ENCODE results near the gene YWHAE. TPM values are rescaled to one million over a fixed set of nuclear protein-coding genes. Genes with fewer than 3 reads are reported as not detected.
"Not testable (repeated sequence)": the region's sequence is repeated elsewhere in the genome, so short reads cannot be mapped to it uniquely, and the experiment has no call there.

YWHAE gene
- total RNA-seq, 1 experiment from 2014 or later: 210 TPM

GRCh38 chr17:1379930-1380313 lies 20.1 kb downstream of the YWHAE start:
- Histone ChIP-seq H4K20me1 (ENCODE audit: low read length) (peaks cover 88% of the 10 kb centered on the region), H3K79me2 (ENCODE audit: low read length) (peaks cover 100% of the 10 kb centered on the region), H3K27me3 (ENCODE audit: low read length) (no peaks in the 10 kb centered on the region), H3K9me3 (ENCODE audit: low read length) (no peaks in the 10 kb centered on the region), H3K4me3 (ENCODE audit: low read length) (no peak overlapping the region), H3K36me3 (ENCODE audit: low read depth, low read length) (peaks cover 12% of the 10 kb centered on the region; the same call in 1 of the 2 replicates), H3K9ac (ENCODE audit: low read length) (no peak overlapping the region), H3F3A (ENCODE audit: low read length, unreplicated experiment) (no peaks in the 10 kb centered on the region), H3K27ac (ENCODE audit: low read length) (no peak overlapping the region), H3K4me2 (ENCODE audit: low read length) (no peak overlapping the region), H3K9me2 (replicated peaks; ENCODE audit: low read length) (no peaks in the 10 kb centered on the region), H3K4me1 (ENCODE audit: insufficient read depth, low read length) (peaks cover 4% of the 10 kb centered on the region; the same call in 1 of the 2 replicates), H2AFZ (ENCODE audit: low read length) (no peak overlapping the region)
- ChIA-PET CTCF (no interaction called here), POLR2A (ENCODE audit: unreplicated experiment) (no interaction called here)
- DNase-seq (no peak), ATAC-seq (no peak)
- TF ChIP-seq, protein P1, sequence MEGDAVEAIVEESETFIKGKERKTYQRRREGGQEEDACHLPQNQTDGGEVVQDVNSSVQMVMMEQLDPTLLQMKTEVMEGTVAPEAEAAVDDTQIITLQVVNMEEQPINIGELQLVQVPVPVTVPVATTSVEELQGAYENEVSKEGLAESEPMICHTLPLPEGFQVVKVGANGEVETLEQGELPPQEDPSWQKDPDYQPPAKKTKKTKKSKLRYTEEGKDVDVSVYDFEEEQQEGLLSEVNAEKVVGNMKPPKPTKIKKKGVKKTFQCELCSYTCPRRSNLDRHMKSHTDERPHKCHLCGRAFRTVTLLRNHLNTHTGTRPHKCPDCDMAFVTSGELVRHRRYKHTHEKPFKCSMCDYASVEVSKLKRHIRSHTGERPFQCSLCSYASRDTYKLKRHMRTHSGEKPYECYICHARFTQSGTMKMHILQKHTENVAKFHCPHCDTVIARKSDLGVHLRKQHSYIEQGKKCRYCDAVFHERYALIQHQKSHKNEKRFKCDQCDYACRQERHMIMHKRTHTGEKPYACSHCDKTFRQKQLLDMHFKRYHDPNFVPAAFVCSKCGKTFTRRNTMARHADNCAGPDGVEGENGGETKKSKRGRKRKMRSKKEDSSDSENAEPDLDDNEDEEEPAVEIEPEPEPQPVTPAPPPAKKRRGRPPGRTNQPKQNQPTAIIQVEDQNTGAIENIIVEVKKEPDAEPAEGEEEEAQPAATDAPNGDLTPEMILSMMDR (conservative IDR thresholded peaks at IDR 0.05; ENCODE audit: low read depth, low read length): no peak
- TF ChIP-seq EZH2phosphoT487 (IDR thresholded peaks at IDR 0.05; ENCODE audit: borderline replicate concordance, low read length) (no peak), EZH2 (IDR thresholded peaks at IDR 0.05; ENCODE audit: low read length, unreplicated experiment) (no peak)
- intact Hi-C loops (cut with micrococcal nuclease): no loop called here
- no TSS peak for BruUV-seq (replicated peaks)

- Histone ChIP-seq H3K79me2 (ENCODE audit: low read length) (peaks cover 100% of the 10 kb centered on the region), H3K9me2 (replicated peaks; ENCODE audit: low read length) (no peaks in the 10 kb centered on the region), H3K4me3 (ENCODE audit: low read length) (no peak overlapping the region), H3K27me3 (ENCODE audit: low read length) (no peaks in the 10 kb centered on the region), H2AFZ (ENCODE audit: low read length) (no peak overlapping the region), H3K27ac (ENCODE audit: low read length) (no peak overlapping the region), H3K4me2 (ENCODE audit: low read length) (no peak overlapping the region), H3F3A (ENCODE audit: low read length, unreplicated experiment) (no peaks in the 10 kb centered on the region), H3K4me1 (ENCODE audit: insufficient read depth, low read length) (peaks cover 4% of the 10 kb centered on the region; the same call in 1 of the 2 replicates), H3K9ac (ENCODE audit: low read length) (no peak overlapping the region), H3K36me3 (ENCODE audit: low read depth, low read length) (peaks cover 10% of the 10 kb centered on the region; the same call in 1 of the 2 replicates), H3K9me3 (ENCODE audit: low read length) (no peaks in the 10 kb centered on the region), H4K20me1 (ENCODE audit: low read length) (peaks cover 88% of the 10 kb centered on the region)
- intact Hi-C loops (cut with micrococcal nuclease): no loop called here
- ATAC-seq (no peak), DNase-seq (no peak)
- no peak for TF ChIP-seq EZH2phosphoT487 (IDR thresholded peaks at IDR 0.05; ENCODE audit: borderline replicate concordance, low read length)
- TF ChIP-seq, protein P1 (conservative IDR thresholded peaks at IDR 0.05; ENCODE audit: low read depth, low read length): no peak
- no peak for TF ChIP-seq EZH2 (IDR thresholded peaks at IDR 0.05; ENCODE audit: low read length, unreplicated experiment)
- ChIA-PET POLR2A (ENCODE audit: unreplicated experiment) (no interaction called here), CTCF (no interaction called here)
- no TSS peak for BruUV-seq (replicated peaks)
Measured at GRCh38 chr17:1379208-1379929, 20.7 kb downstream of the YWHAE start.

GRCh38 chr17:1378476-1378860 lies 21.6 kb downstream of the YWHAE start:
- H3K4me1 ChIP-seq (ENCODE audit: insufficient read depth, low read length); POLR2A ChIA-PET (ENCODE audit: unreplicated experiment); H3F3A ChIP-seq (ENCODE audit: low read length, unreplicated experiment); BruUV-seq (replicated peaks); DNase-seq; H3K9ac ChIP-seq (ENCODE audit: low read length); H3K9me2 ChIP-seq (replicated peaks; ENCODE audit: low read length); H3K36me3 ChIP-seq (ENCODE audit: low read depth, low read length); H3K4me2 ChIP-seq (ENCODE audit: low read length); H2AFZ ChIP-seq (ENCODE audit: low read length); H3K4me3 ChIP-seq (ENCODE audit: low read length); intact Hi-C loops (cut with micrococcal nuclease); ATAC-seq; H3K9me3 ChIP-seq (ENCODE audit: low read length); H3K27me3 ChIP-seq (ENCODE audit: low read length); CTCF ChIA-PET; H3K27ac ChIP-seq (ENCODE audit: low read length): not testable (repeated sequence)
- H3K79me2 ChIP-seq (ENCODE audit: low read length): peaks cover 100% of the 10 kb centered on the region
- peaks cover 88% of the 10 kb centered on the region for H4K20me1 ChIP-seq (ENCODE audit: low read length)

Data from PC-3 (cell line).